DMS153 treated with DMSO at 0.1 percent for 48 hours (cell line): ENCODE results near the gene ATXN8OS.
"Not testable (repeated sequence)": the region's sequence is repeated elsewhere in the genome, so short reads cannot be mapped to it uniquely, and the experiment has no call there.

ENCODE experiments used
- DNase-seq: peaks from one replicate; lab custom pipeline; 2025; ENCODE audit not compliant: unreplicated experiment; lab: John Stamatoyannopoulos, UW

Gene ATXN8OS

DNA sequence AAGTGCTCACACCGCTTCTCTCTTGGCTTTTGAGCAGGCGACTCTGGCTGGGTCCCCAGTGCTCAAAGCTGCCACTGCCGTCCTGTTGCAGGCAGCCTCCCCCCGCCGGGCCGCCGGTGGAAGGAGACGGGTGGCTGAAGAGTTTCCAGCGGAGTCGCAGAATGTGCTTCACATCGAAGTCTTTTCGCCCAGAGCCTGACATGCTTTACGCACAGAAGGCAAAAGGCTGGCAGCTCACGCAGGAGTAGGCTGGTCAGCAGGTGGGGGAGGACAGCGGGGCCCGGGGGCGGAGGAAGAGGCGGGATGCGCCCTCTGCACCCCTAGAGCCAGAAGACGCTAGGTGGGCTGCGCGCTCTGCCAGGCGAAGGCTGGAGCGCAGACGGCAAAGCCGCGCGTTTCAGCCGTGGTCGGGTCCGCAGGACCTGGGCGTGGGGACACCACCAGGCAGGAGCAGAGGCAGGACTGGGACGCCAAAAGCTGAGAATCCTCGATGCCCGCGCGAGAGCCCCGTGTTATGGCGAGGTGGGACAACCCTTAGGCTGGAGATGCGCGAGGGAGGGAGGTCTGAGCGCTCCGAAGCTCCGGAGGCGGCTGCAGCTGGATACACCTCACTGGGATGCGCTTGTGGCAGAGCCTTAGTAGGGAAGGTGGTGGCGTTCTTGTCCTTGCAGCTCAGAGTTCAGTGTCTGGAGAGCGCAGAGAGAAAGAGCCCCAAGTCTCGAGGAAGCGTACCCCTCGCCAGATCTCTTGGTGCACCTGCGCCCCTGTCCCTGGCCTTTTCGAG lies at the start of gene ATXN8OS:
ATXN8OS (plus strand) TSS at position 329 of the 784 bp plus-strand sequence.
- no peak for DNase-seq

DNA sequence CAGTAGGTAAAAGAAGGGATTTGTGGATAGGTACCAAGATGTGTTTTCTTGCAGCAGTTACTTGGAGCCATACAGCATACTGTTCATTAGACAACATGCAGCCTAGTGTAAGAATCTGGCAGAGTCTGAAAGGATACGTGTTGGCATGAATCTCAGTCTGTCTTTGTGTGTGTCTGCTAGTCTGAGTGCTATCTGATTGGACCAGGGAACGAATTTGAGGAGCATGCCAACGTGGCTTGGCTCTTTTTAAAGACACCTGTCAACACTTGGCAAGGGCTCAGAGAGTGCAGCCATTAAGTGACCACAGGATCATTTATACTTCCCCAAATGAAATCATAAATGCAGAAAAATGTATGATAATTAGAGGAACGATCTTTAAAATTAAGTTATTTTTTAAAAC lies 27.6 kb upstream of the ATXN8OS start:
- no peak for DNase-seq

DNA sequence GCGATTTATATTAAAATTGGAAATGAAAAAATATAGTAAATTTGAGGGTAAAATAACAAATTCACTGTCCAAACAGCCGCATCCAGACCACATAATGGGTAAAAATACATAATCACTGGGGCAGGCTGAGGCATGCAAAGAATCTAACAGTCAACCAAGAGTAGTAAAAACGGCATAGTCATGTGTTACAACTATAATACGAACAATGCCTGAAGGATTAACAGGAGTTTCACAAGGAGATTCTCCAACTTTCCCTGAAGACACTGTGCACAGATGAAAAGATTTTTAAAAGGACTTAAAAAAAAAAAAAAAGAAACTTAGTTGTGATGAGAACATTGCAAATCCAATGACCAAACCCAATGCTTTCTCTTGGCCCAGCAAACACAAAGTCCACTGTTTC lies 20.4 kb upstream of the ATXN8OS start:
- DNase-seq, result no peak

DNA sequence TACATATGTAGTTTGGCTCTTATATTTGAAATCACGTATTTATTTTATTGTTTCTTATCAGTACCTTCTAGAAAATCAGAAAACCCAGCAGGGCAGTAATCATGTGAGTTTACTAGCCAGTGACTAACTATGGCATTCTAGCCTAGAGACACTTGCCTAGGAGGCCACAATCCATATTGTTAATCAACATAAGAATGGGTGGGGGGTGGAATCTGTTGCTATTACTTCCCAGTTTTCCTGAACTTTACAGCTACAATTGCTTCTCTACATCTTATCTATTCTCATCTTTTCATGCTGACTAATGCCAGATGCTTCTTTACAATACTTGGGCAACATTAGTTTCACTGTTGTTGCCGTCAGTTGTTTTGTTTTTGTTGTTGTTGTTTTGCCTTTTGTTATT lies 18.7 kb upstream of the ATXN8OS start:
- DNase-seq, result no peak

DNA sequence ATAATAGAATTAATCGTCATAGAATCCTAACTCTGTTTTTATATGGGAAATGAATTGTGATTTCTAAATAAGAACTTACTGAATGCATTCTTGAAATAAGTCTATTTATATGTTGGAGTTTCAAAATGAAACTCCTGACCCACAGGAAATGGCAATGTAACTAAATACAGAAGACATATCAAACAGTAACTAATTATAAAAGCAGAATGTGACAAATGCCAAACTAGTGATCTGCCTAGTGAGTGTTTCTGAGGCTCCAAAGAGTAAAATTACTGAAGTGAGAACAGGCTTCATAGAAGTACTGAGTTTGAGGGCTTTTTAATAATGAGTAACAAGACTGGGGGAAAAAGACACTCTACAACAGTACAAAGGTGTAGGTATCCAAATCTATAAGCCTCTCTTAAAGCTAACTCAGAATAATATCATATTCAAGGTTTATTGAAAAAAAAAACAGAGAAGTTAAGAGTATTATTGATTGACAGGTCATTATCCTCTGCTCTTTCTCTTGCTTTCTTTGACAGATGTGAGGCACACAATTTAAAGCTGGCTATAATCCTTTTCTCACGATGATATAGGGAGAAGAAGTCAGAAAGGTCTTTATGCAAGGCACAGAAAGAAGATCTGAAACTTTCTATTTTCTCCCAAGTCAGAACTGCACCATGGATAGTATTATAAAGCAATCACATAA lies 17.4 kb upstream of the ATXN8OS start:
- no peak for DNase-seq

DNA sequence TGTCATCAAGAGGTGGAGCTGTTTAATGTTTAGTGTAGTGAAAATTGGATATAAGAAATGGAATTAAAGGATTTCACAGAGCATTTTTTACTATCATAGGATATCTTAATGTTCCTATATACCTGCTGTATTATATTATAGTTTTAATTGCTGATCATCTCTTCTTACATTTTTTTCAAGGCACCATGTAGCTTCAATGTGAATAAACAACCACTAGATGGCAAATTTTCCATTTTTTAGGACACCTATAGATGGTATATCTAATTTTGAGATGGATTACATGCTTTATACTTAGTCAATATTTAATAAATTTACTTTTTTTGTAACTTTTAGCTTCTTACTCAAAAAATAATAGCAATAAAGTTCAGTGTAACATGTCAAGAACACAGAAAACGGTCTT lies 9.0 kb upstream of the ATXN8OS start:
- peak; percentile 24 for DNase-seq

DNA sequence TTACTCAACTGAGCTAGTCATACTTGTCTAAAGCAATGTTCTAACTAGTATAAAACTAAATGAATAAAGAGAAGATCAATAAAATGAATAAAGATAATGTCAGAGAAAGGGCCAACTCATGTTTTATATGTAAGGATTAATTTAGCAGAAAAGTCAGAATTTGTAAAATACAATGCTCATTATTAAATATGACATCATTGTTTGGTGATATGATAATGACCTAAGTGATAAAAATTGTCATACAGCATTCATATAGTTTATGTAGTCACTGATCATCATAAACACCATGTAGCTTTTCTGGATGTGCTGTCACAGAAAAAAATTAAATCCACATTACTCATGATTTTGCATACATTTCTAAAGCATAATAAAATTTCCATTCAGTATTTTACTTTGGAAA lies 3.1 kb upstream of the ATXN8OS start:
- no peak for DNase-seq

DNA sequence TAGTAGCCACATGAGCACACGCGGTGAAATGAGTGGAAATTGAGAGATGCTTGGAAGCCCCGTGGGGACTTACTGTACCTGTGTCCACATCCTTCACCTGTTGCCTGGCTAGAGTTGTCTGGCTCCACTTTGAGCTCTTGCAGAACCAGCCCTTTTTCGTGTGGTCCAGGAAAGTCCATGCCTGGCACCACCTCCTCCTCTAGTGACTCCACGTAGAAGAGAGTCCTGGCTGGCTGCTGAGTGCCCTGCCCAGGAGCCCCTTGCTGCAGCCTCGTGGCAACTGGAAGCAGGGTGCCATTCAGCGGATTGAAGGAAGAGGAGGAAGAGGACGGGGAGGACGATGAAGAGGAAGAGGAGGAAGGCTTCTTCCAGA lies 515 bp upstream of the ATXN8OS start:
- no peak for DNase-seq

DNA sequence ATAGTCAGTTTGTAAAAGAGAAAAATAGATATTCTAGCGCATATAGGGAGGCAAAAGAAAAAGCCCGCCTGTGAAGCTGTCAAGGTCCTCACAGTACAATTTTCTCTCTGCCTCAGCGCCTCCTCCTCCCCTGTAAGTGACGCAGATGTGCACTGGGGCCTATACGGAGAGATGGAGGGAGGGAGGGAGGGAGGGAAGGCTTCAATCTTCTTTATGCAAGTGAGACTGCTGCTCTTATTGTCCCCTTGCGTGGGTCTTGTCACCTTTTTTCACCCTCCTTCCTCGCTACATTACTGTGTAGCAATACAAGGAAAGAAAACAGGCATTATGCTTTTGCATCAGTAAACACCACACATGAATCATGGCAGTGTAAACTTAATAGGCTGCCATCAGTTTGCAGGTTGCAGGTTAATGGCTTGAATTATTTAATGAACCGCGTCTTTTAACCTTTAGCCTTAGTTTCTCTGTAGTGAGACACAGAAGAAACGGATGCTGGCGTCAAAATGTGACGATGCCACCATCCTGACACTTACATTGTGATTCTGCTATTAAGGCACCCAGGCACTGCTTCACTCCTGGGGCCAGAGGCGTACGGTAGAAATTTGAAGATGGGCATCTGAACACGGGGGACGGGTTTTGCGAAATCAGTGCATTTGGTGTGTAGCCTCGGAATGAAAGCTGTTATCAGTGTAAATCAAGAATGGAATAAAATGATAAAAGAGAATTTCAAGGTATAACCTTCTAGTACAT lies 905 bp downstream of the ATXN8OS start, which contains the start of gene KLHL1:
KLHL1 (minus strand) TSS at position 97 of the 750 bp plus-strand sequence. CDS start 753 bp downstream, outside the sequence.
- DNase-seq, result no peak

DNA sequence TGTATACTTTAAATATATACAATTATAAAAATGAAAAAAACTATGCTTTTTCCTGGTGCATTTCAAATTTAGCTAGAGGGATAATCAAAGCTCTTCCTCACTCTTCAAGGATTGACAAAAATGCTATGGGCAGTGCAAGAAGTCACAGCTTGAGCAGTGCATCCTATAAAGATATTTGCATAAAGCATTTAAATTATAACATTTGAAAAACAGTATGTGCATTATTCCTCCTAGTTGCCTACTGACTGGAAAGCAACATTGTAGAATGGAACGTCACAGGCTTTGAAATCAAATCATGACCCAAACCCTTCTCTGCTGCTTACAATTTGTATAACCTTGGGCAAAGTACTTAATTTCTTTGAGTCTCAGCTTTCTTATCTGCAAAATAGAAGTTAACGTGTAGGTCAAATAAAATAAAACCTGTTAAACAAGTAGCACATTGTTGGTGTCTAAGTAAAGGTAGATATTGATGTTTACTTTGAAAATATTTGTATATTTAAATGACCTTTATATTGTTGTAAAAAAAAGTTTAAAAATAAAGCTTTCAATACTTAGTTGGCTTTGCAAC lies 9.8 kb downstream of the ATXN8OS start:
- no peak for DNase-seq

DNA sequence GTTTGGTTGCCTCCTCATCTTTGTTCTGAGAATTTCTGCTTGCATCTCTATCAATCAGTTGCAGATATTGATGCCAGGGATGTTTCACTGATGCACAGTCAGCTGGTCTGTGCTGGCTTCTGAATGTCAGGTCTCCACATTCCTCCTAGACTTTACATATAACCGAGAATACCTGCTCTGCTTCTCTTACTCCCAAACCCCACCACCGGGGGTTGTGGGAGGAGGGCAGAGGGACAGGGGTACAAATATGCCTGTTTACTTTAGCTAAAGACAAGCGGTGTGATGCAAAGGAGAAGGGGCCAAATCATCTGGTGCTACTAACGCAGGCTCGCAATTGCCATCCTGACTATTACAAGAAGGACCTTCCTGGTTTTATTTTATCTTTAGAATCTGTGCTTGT lies 18.1 kb downstream of the ATXN8OS start:
- no peak for DNase-seq

DNA sequence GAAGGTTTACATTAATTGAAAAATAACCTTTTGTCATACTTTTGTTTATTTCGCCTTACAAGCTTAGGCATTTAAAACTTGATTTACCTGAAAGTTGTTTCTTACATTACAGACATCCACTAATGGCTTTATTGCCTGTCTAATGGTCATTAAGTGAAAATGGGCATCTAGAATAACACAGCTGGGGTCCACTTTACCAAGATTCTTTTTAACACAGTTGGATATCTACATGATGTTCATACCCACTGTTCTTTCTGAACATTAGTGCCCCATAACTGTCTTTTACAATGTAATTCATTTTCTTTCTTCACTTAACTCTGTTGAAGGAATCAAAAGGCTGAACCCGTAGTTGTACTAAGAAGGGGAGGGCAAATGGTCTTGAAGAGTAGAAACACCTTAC lies 20.5 kb downstream of the ATXN8OS start:
- no peak for DNase-seq

DNA sequence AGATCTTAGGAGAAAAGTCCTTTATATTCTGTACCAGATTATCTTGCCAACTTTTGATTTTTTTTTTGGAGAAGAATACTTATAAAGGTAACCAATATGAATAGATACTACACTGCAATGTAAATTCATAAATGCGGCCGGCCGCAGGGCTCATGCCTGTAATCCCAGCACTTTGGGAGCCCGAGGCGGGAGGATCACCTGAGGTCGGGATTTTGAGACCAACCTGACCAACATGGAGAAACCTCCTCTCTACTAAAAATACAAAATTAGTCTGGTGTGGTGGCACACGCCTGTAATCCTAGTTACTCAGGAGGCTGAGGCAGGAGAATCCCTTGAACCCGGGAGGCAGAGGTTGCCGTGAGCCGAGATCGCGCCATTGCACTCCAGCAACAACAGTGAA lies 35.0 kb downstream of the ATXN8OS start:
- not testable (repeated sequence) for DNase-seq

DNA sequence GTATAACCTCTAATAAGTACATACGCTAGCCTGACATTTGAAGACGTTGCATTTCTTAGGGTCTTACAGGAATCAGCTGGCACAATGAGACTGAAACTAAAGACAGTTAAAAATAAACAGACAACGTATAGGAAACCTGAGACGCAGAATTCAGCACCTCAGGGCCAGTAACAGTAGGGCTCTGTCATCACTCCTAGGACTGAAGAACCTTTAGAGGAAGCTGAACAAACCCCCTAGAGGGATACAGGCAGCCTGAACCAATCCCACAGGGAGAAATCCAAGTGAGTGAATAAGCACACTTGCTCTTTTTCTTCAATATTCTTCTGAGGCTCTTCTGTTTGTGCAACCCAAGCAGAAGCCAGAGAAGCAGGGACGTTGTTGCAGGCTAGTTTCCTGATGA lies 54.5 kb downstream of the ATXN8OS start:
- DNase-seq, result no peak

DNA sequence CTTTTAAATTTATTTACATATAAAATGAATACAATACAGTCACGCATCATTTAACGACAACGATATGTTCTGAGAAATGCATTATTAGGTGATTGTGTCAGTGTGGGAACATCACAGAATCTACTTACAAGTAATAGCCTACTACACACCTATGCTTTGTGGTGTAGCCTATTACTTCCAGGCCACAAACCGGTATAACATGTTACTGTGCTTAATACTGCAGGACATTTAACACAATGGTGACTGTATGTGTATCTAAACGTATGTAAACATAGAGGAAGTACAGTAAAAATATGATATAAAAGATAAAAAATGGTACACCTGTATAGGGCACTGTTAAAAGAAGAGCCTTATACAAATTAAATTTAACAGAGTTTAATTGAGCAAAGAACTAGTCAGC lies 63.1 kb downstream of the ATXN8OS start:
- DNase-seq, result no peak

DNA sequence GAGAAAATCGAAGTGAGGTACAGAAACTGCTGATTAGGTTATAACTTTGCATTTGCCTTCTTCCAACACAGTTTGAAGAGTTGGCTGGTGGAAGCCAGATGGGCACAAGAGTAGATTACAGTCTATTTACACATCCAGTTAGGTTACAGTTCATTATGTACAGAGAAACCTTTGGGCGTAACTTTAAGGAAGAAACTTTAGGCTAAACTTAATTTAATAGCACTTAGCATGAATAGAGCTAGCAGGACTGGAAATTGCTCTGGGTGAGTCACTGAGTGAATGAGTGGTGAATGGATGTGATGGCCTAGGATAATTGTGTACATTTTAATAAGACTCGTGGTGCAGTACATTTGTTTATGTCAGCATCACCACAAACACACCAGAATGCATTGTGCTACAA lies 63.5 kb downstream of the ATXN8OS start:
- no peak for DNase-seq

DNA sequence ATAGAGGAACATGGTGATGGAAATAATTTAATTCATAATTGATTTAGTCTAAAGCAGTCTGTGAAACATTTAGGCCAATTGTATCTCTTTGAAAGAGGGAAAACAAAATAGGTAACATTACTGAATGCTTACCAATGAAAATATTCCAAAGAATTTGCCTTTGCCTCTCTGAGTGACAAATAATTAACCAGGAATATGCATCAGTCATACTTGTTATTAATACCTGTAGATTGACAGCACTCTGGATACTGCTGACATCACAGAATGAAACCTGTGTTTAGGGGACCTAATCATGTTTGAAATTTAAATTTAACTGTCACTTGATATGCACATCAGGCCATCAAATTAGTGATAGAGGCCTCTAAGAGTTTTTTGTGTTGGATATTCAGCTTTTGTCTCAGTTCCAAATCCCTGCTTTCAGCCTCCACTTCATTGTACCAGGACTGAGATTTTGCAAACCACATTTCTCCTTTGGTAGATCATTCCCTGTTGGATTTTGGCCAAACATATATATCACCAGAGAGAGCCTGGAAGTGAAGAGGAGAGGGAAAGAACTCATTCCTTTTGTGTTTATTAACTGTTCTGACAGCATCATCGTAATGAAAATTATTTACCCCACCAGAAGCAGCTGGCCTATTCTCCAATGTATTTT lies 65.4 kb downstream of the ATXN8OS start:
- DNase-seq, result no peak

DNA sequence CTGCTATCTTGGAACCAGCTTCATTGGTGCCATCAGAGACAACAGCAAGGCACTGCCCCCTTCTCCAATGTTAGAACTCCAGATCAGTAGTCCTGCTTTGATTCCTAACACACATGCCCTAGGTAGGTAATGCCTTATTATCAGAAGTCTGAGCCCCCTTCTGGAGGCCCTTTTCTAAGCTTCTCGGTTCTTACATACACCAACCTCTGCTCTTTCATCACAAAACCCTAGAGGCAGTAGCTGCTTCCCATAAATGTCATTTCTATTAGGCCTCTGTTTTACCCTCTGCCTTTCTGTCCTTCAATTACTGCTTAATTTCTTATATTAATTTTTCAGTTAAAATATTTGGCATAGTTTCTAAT lies 66.0 kb downstream of the ATXN8OS start:
- no peak for DNase-seq

DNA sequence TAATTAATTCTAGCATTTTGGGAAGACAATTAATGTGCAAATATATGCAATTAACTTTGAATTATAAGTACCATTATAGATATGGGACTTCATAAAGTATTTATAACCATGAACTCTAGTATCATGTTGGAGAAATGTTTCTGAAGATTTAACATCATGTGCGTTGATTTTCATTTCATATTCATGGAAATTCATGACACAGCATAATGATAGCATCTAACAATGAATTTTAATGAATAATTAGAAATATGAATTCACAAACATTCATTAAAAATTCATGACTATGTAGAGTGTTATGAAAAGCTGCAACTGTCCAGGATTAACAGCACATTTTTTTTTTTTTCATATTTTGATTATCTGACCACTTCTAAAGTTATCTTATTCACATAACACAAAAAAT lies 70.7 kb downstream of the ATXN8OS start:
- no peak for DNase-seq
